Naive thymus-derived CD8-positive, alpha-beta T cell (primary cell): ENCODE measurements around the gene MBD5. TPM values are rescaled to one million over a fixed set of nuclear protein-coding genes. Genes with fewer than 3 reads are reported as not detected.

Experiments
- ATAC-seq, 2 donors: fragments of 150-1000 bp; cut with Tn5 transposase in 1 of 2; sonication (Bioruptor Pico), chemical (Tn5 transposase) in 1 of 2; 1 replicate in 1 of 2; 2 replicates in 1 of 2; pipeline ENCODE4 v1.10.0; 2021; ENCODE audit warnings: mild to moderate bottlenecking in 2 of 2, moderate library complexity in 2 of 2
- POLR2A ChIA-PET: fragments of 350-600 bp; sonication (Branson Sonifier 250); formaldehyde crosslinking; loops from one replicate; lab custom pipeline; 2021; ENCODE audit warnings: antibody characterized with exemption; lab: Charles Lee
- DNase-seq, 10 donors: peaks; one replicate each; pipeline versions ENCODE4 v3.0.0 to v3.0.0-alpha.2; 2020 to 2022
- H3K27ac Mint-ChIP-seq, 10 donors: one replicate each; pipeline ENCODE4 v1.8.0; 2020 to 2022; ENCODE audit warnings: mild to moderate bottlenecking in 10 of 10, mixed read lengths in 10 of 10, moderate library complexity in 4 of 10, inconsistent platforms in 1 of 10
- H3K27me3 Mint-ChIP-seq, 5 donors: one replicate each; pipeline ENCODE4 v1.8.0; 2021 to 2022; ENCODE audit warnings: mixed read lengths in 5 of 5
- H3K36me3 Mint-ChIP-seq, 3 donors: one replicate each; pipeline ENCODE4 v1.8.0; 2020 to 2022; ENCODE audit warnings: mixed read lengths in 3 of 3, mild to moderate bottlenecking in 2 of 3, inconsistent platforms in 1 of 3
- H3K4me1 Mint-ChIP-seq, 4 donors: one replicate each; pipeline ENCODE4 v1.8.0; 2021 to 2022; ENCODE audit warnings: mixed read lengths in 4 of 4
- H3K4me3 Mint-ChIP-seq, 10 donors: one replicate each; pipeline ENCODE4 v1.8.0; 2020 to 2022; ENCODE audit warnings: mild to moderate bottlenecking in 10 of 10, mixed read lengths in 10 of 10, moderate library complexity in 6 of 10, inconsistent platforms in 1 of 10
- H3K9me3 Mint-ChIP-seq, 9 donors: one replicate each; pipeline ENCODE4 v1.8.0; 2020 to 2022; ENCODE audit warnings: mixed read lengths in 9 of 9, mild to moderate bottlenecking in 3 of 9, inconsistent platforms in 1 of 9, moderate library complexity in 1 of 9
- polyA plus RNA-seq, 3 donors: library from polyadenylated mRNA; unstranded; fragments of 300-500 nt; fragmentation: Illumina TruSeq; gene quantifications; one replicate each; pipeline ENCODE4 v1.2.3, GENCODE V29; 2021
- total RNA-seq, 8 experiments: library from RNA in 2 of 8; stranded (reverse) in 2 of 8; gene quantifications; one replicate each; pipeline ENCODE4 v1.2.3 and lab custom pipeline; 2021 to 2026

Gene MBD5
- total and polyA plus RNA-seq, 5 experiments from 2014 or later: 11.7 to 54.1 (median 17.9) TPM

- peaks cover 22 to 43% (median 30%) of the 10 kb centered on the region in 3 donors for H3K36me3 Mint-ChIP-seq
- H3K9me3 Mint-ChIP-seq: peaks cover 0 to 26% (median 18%) of the 10 kb centered on the region in 9 donors
- no peaks in the 10 kb centered on the region for H3K27me3 Mint-ChIP-seq
- DNase-seq (no peak), ATAC-seq (no peak)
- H3K4me1 Mint-ChIP-seq: peaks cover 0 to 16% (median 9%) of the 10 kb centered on the region in 4 donors
- H3K4me3 Mint-ChIP-seq: no peak overlapping the region
- no peak overlapping the region for H3K27ac Mint-ChIP-seq
- POLR2A ChIA-PET: interaction anchor here (0.5 to 0.6 kb wide), 2 partner anchors 127 to 1214 kb away, joined by 3 read pairs; no protein-coding TSS in a partner anchor
Observed at GRCh38 chr2:148358375-148358774, 337.5 kb downstream of the MBD5 start.

- H3K4me3 Mint-ChIP-seq: no peak overlapping the region
- peaks cover 12 to 42% (median 21%) of the 10 kb centered on the region in 3 donors for H3K36me3 Mint-ChIP-seq
- no peak for DNase-seq
- H3K4me1 Mint-ChIP-seq: peaks cover 0 to 11% (median 9%) of the 10 kb centered on the region in 4 donors
- peaks cover 2 to 24% (median 10%) of the 10 kb centered on the region in 9 donors for H3K9me3 Mint-ChIP-seq
- no peak for ATAC-seq
- POLR2A ChIA-PET: interaction anchor here (0.6 kb wide), 1 partner anchor 112 kb away, joined by 3 read pairs; no protein-coding TSS in a partner anchor
- H3K27me3 Mint-ChIP-seq: no peaks in the 10 kb centered on the region
- H3K27ac Mint-ChIP-seq: no peak overlapping the region
Observed at GRCh38 chr2:148360662-148361061, 339.8 kb downstream of the MBD5 start.

- ATAC-seq: no peak
- H3K4me3 Mint-ChIP-seq: no peak overlapping the region
- H3K27me3 Mint-ChIP-seq: no peaks in the 10 kb centered on the region
- H3K36me3 Mint-ChIP-seq: peaks cover 13 to 42% (median 23%) of the 10 kb centered on the region in 3 donors
- no peak for DNase-seq
- H3K9me3 Mint-ChIP-seq: peaks cover 2 to 23% (median 11%) of the 10 kb centered on the region in 9 donors
- POLR2A ChIA-PET: interaction anchor here (0.7 kb wide), 1 partner anchor 17 kb away, joined by 3 read pairs; no protein-coding TSS in a partner anchor
- no peak overlapping the region for H3K27ac Mint-ChIP-seq
- peaks cover 0 to 11% (median 8%) of the 10 kb centered on the region in 4 donors for H3K4me1 Mint-ChIP-seq
Observed at GRCh38 chr2:148362144-148362796, 341.4 kb downstream of the MBD5 start.

- H3K27me3 Mint-ChIP-seq: no peaks in the 10 kb centered on the region
- peaks cover 0 to 10% (median 0%) of the 10 kb centered on the region in 9 donors for H3K9me3 Mint-ChIP-seq
- DNase-seq (no peak), ATAC-seq (no peak)
- H3K4me1 Mint-ChIP-seq: no peaks in the 10 kb centered on the region
- peaks cover 0 to 5% (median 0%) of the 10 kb centered on the region in 3 donors for H3K36me3 Mint-ChIP-seq
- H3K4me3 Mint-ChIP-seq: no peak overlapping the region
- POLR2A ChIA-PET: no interaction called here
- H3K27ac Mint-ChIP-seq: no peak overlapping the region
Observed at GRCh38 chr2:148375214-148375613, 354.3 kb downstream of the MBD5 start.

- Mint-ChIP-seq H3K4me1 (peaks cover 4 to 7% (median 5%) of the 10 kb centered on the region in 4 donors), H3K27me3 (no peaks in the 10 kb centered on the region), H3K36me3 (peaks cover 10 to 12% (median 11%) of the 10 kb centered on the region in 3 donors), H3K4me3 (no peak overlapping the region), H3K9me3 (peaks cover 0 to 5% (median 3%) of the 10 kb centered on the region in 9 donors), H3K27ac (no peak overlapping the region)
- no peak for ATAC-seq
- POLR2A ChIA-PET: no interaction called here
- DNase-seq: no peak
Observed at GRCh38 chr2:148391324-148391723, 370.4 kb downstream of the MBD5 start.

GRCh38 chr2:148402786-148403185 lies 381.9 kb downstream of the MBD5 start:
- DNase-seq (no peak), ATAC-seq (no peak)
- Mint-ChIP-seq H3K4me3 (no peak overlapping the region), H3K36me3 (peaks cover 17 to 33% (median 21%) of the 10 kb centered on the region in 3 donors), H3K9me3 (peaks cover 0 to 13% (median 0%) of the 10 kb centered on the region in 9 donors), H3K27me3 (no peaks in the 10 kb centered on the region), H3K4me1 (peaks cover 2 to 13% (median 6%) of the 10 kb centered on the region in 4 donors), H3K27ac (no peak overlapping the region)
- POLR2A ChIA-PET: no interaction called here

GRCh38 chr2:148410899-148411298 lies 390.0 kb downstream of the MBD5 start:
- H3K9me3 Mint-ChIP-seq: peaks cover 12 to 51% (median 37%) of the 10 kb centered on the region in 9 donors
- H3K27ac Mint-ChIP-seq: no peak overlapping the region
- POLR2A ChIA-PET: no interaction called here
- H3K4me1 Mint-ChIP-seq: peaks cover 2 to 12% (median 7%) of the 10 kb centered on the region in 4 donors
- DNase-seq: no peak
- no peaks in the 10 kb centered on the region for H3K27me3 Mint-ChIP-seq
- no peak overlapping the region for H3K4me3 Mint-ChIP-seq
- H3K36me3 Mint-ChIP-seq: peaks cover 25 to 61% (median 58%) of the 10 kb centered on the region in 3 donors
- ATAC-seq: no peak

- POLR2A ChIA-PET: no interaction called here
- no peak overlapping the region for H3K27ac Mint-ChIP-seq
- ATAC-seq: no peak
- no peak overlapping the region for H3K4me3 Mint-ChIP-seq
- H3K27me3 Mint-ChIP-seq: no peaks in the 10 kb centered on the region
- H3K9me3 Mint-ChIP-seq: peaks cover 11 to 57% (median 40%) of the 10 kb centered on the region in 9 donors
- peaks cover 34 to 73% (median 43%) of the 10 kb centered on the region in 3 donors for H3K36me3 Mint-ChIP-seq
- no peak for DNase-seq
- peaks cover 0 to 7% (median 3%) of the 10 kb centered on the region in 4 donors for H3K4me1 Mint-ChIP-seq
Observed at GRCh38 chr2:148416248-148416647, 395.4 kb downstream of the MBD5 start.

GRCh38 chr2:148430101-148430500 lies 409.2 kb downstream of the MBD5 start:
- DNase-seq (no peak), ATAC-seq (no peak)
- peaks cover 0 to 17% (median 11%) of the 10 kb centered on the region in 9 donors for H3K9me3 Mint-ChIP-seq
- no peak overlapping the region for H3K4me3 Mint-ChIP-seq
- H3K27ac Mint-ChIP-seq: peak overlapping the region in 1 of 10 donors; percentile 34
- H3K36me3 Mint-ChIP-seq: peaks cover 0 to 12% (median 0%) of the 10 kb centered on the region in 3 donors
- H3K27me3 Mint-ChIP-seq: no peaks in the 10 kb centered on the region
- H3K4me1 Mint-ChIP-seq: peaks cover 14 to 31% (median 17%) of the 10 kb centered on the region in 4 donors
- POLR2A ChIA-PET: no interaction called here

GRCh38 chr2:148447877-148448276 lies 427.0 kb downstream of the MBD5 start:
- peaks cover 0 to 8% (median 0%) of the 10 kb centered on the region in 3 donors for H3K36me3 Mint-ChIP-seq
- no peak for ATAC-seq
- H3K9me3 Mint-ChIP-seq: peaks cover 0 to 1% (median 0%) of the 10 kb centered on the region in 9 donors
- no peak overlapping the region for H3K27ac Mint-ChIP-seq
- no peak overlapping the region for H3K4me3 Mint-ChIP-seq
- no peak for DNase-seq
- H3K4me1 Mint-ChIP-seq: peaks cover 0 to 3% (median 0%) of the 10 kb centered on the region in 4 donors
- no peaks in the 10 kb centered on the region for H3K27me3 Mint-ChIP-seq
- POLR2A ChIA-PET: no interaction called here

GRCh38 chr2:148450531-148450930 lies 429.6 kb downstream of the MBD5 start:
- ATAC-seq: no peak
- Mint-ChIP-seq H3K9me3 (no peaks in the 10 kb centered on the region), H3K4me3 (no peak overlapping the region), H3K4me1 (peaks cover 0 to 3% (median 0%) of the 10 kb centered on the region in 4 donors), H3K27me3 (no peaks in the 10 kb centered on the region), H3K36me3 (peaks cover 0 to 1% (median 0%) of the 10 kb centered on the region in 3 donors), H3K27ac (no peak overlapping the region)
- POLR2A ChIA-PET: no interaction called here
- DNase-seq: no peak

GRCh38 chr2:148451046-148451445 lies 430.2 kb downstream of the MBD5 start:
- no peak for DNase-seq

GRCh38 chr2:148455791-148456190 lies 434.9 kb downstream of the MBD5 start:
- H3K27me3 Mint-ChIP-seq: no peaks in the 10 kb centered on the region
- H3K27ac Mint-ChIP-seq: no peak overlapping the region
- H3K4me3 Mint-ChIP-seq: no peak overlapping the region
- DNase-seq: no peak
- no peaks in the 10 kb centered on the region for H3K9me3 Mint-ChIP-seq
- POLR2A ChIA-PET: no interaction called here
- ATAC-seq: no peak
- H3K4me1 Mint-ChIP-seq: no peaks in the 10 kb centered on the region
- H3K36me3 Mint-ChIP-seq: peaks cover 0 to 10% (median 4%) of the 10 kb centered on the region in 3 donors

More at GRCh38 chr2:148451046-148451445, 430.2 kb downstream of the MBD5 start:
- Mint-ChIP-seq H3K9me3 (no peaks in the 10 kb centered on the region), H3K36me3 (no peaks in the 10 kb centered on the region), H3K27me3 (no peaks in the 10 kb centered on the region), H3K27ac (no peak overlapping the region), H3K4me3 (no peak overlapping the region), H3K4me1 (peaks cover 0 to 3% (median 0%) of the 10 kb centered on the region in 4 donors)
- POLR2A ChIA-PET: no interaction called here
- ATAC-seq: no peak
